GM21529 (cell line): ENCODE data around the gene RPL18A.

Experiments
- ATAC-seq: cut with Tn5 transposase; IDR thresholded peaks from one replicate; pipeline ENCODE4 v1.9.1; 2021; ENCODE audit not compliant: unreplicated experiment

RPL18A gene

GRCh38 chr19:17841810-17842662, 17.7 kb upstream of the RPL18A start:
- ATAC-seq, result no peak

GRCh38 chr19:17842663-17843291, 16.9 kb upstream of the RPL18A start:
- ATAC-seq, result no peak

GRCh38 chr19:17843292-17843827, 16.4 kb upstream of the RPL18A start:
- no peak for ATAC-seq

- ATAC-seq, result no peak
Measured at GRCh38 chr19:17843908-17844490, 15.7 kb upstream of the RPL18A start.

- no peak for ATAC-seq
Measured at GRCh38 chr19:17846146-17846545, 13.6 kb upstream of the RPL18A start.

GRCh38 chr19:17847538-17848366, 12.0 kb upstream of the RPL18A start, which contains the start of gene JAK3:
TSS of gene JAK3 (minus strand) at chr19:17847982. CDS start at chr19:17844417, 3,565 bp downstream.
- ATAC-seq, result peak; percentile 59

- no peak for ATAC-seq
Measured at GRCh38 chr19:17848595-17849292, 11.0 kb upstream of the RPL18A start.

- no peak for ATAC-seq
Measured at GRCh38 chr19:17854061-17854460, 5.6 kb upstream of the RPL18A start.

GRCh38 chr19:17855280-17856152, 4.2 kb upstream of the RPL18A start:
- no peak for ATAC-seq

- ATAC-seq, result no peak
Measured at GRCh38 chr19:17860331-17860992, 752 bp downstream of the RPL18A start.

GRCh38 chr19:17860993-17861360, 1.3 kb downstream of the RPL18A start:
- ATAC-seq, result no peak

- no peak for ATAC-seq
Measured at GRCh38 chr19:17861542-17862402, 2.1 kb downstream of the RPL18A start.

GRCh38 chr19:17862711-17863519, 3.2 kb downstream of the RPL18A start:
- no peak for ATAC-seq

GRCh38 chr19:17863520-17864182, 3.9 kb downstream of the RPL18A start:
- no peak for ATAC-seq

- ATAC-seq, result no peak
Measured at GRCh38 chr19:17865364-17866311, 5.9 kb downstream of the RPL18A start.
